Loucy (cell line): Measurements from ENCODE around the gene LNP1.

Source experiments
- H2AFZ ChIP-seq: fragments of 200-600 bp; sonication (generic); 2 replicates; pipeline ENCODE4 v1.6.0; 2016; ENCODE audit warnings: antibody characterized with exemption, mild to moderate bottlenecking, low read length, moderate library complexity
- H3F3A ChIP-seq: fragments of 200-600 bp; 2 replicates; pipeline ENCODE4 v1.6.0; 2016; ENCODE audit warnings: antibody characterized with exemption, low read depth, mild to moderate bottlenecking
- H3K27me3 ChIP-seq: fragments of 200-600 bp; sonication (generic); 2 replicates; pipeline ENCODE4 v1.6.1; 2014; ENCODE audit warnings: low read length, mild to moderate bottlenecking; ENCODE audit not compliant: insufficient read depth, poor library complexity, severe bottlenecking
- H3K36me3 ChIP-seq: fragments of 200-600 bp; sonication (generic); 2 replicates; pipeline ENCODE4 v1.6.1; 2016; ENCODE audit warnings: low read length; ENCODE audit not compliant: insufficient read depth
- H3K4me1 ChIP-seq: fragments of 200-600 bp; sonication (generic); 2 replicates; pipeline ENCODE4 v1.5.1; 2014; ENCODE audit warnings: low read length, mild to moderate bottlenecking; ENCODE audit not compliant: insufficient read depth, poor library complexity, severe bottlenecking
- H3K4me2 ChIP-seq: fragments of 200-600 bp; sonication (generic); 2 replicates; pipeline ENCODE4 v1.6.0; 2014; ENCODE audit warnings: antibody characterized with exemption, low read length, low read depth, mild to moderate bottlenecking; ENCODE audit not compliant: poor library complexity, severe bottlenecking
- H3K4me3 ChIP-seq: fragments of 200-600 bp; sonication (generic); 2 replicates; pipeline ENCODE4 v1.5.1; 2014; ENCODE audit warnings: low read length, mild to moderate bottlenecking, mixed read lengths; ENCODE audit not compliant: poor library complexity, severe bottlenecking
- H3K79me2 ChIP-seq: fragments of 200-600 bp; sonication (generic); 2 replicates; pipeline ENCODE4 v1.6.1; 2014; ENCODE audit warnings: low read length; ENCODE audit not compliant: insufficient read depth
- H3K9ac ChIP-seq: fragments of 200-600 bp; sonication (generic); 2 replicates; pipeline ENCODE4 v1.6.0; 2014; ENCODE audit warnings: mild to moderate bottlenecking, low read depth, low read length, moderate library complexity; ENCODE audit not compliant: poor library complexity, severe bottlenecking
- H3K9me2 ChIP-seq: fragments of 200-600 bp; sonication (generic); replicated peaks from 2 replicates; pipeline ENCODE4 v1.6.1; 2016; ENCODE audit warnings: low read depth, low read length, mixed read lengths
- H3K9me3 ChIP-seq: fragments of 200-600 bp; sonication (generic); 2 replicates; pipeline ENCODE4 v1.6.1; 2014; ENCODE audit warnings: mild to moderate bottlenecking, antibody characterized with exemption, low read length, low read depth; ENCODE audit not compliant: insufficient read depth
- H4K20me1 ChIP-seq: fragments of 200-600 bp; sonication (generic); 2 replicates; pipeline ENCODE4 v1.6.0; 2014; ENCODE audit warnings: antibody characterized with exemption, low read length, mild to moderate bottlenecking; ENCODE audit not compliant: insufficient read depth, poor library complexity, severe bottlenecking
- EZH2phosphoT487 ChIP-seq: fragments of 200-600 bp; IDR thresholded peaks from 2 replicates; pipeline ENCODE4 v1.6.1; 2018; ENCODE audit warnings: antibody characterized with exemption, mild to moderate bottlenecking, moderate library complexity, borderline replicate concordance
- TF ChIP-seq, protein P1 (sequence below): fragments of 200-600 bp; sonication (generic); conservative IDR thresholded peaks from 2 replicates; pipeline ENCODE4 v1.5.1; 2014; ENCODE audit warnings: mild to moderate bottlenecking, antibody characterized with exemption, low read length

The LNP1 gene

DNA sequence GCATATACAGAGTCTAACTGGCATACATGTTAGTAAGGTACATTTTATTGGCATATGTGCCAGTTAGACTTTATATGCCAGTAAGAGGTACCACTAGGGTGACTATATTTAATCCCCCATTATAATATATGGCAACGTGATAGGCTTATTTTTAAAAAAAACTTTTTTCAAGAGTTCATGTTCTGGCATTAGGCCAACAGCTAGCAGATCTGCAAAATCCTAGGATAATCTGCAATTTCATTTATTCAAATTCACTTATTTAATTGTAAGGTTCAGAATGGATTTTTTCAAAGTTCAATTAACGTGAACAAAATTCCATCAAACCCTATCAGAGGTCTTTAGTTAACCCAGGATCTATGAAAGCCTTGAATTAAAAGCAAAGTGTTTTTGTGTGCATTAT lies 34.9 kb upstream of the LNP1 start:
- no peaks in the 10 kb centered on the region for H3F3A ChIP-seq
- H3K79me2 ChIP-seq = no peaks in the 10 kb centered on the region
- no peaks in the 10 kb centered on the region for H4K20me1 ChIP-seq
- peaks cover 81% of the 10 kb centered on the region for H3K36me3 ChIP-seq
- H3K9me3 ChIP-seq = peaks cover 5% of the 10 kb centered on the region; the same call in 1 of the 2 replicates
- no peaks in the 10 kb centered on the region for H3K27me3 ChIP-seq
- no peak overlapping the region for H3K4me3 ChIP-seq
- H3K4me2 ChIP-seq = no peak overlapping the region
- H3K9ac ChIP-seq = no peak overlapping the region
- no peak overlapping the region for H2AFZ ChIP-seq
- H3K9me2 ChIP-seq = no peaks in the 10 kb centered on the region
- H3K4me1 ChIP-seq = no peaks in the 10 kb centered on the region
- TF ChIP-seq, protein P1, sequence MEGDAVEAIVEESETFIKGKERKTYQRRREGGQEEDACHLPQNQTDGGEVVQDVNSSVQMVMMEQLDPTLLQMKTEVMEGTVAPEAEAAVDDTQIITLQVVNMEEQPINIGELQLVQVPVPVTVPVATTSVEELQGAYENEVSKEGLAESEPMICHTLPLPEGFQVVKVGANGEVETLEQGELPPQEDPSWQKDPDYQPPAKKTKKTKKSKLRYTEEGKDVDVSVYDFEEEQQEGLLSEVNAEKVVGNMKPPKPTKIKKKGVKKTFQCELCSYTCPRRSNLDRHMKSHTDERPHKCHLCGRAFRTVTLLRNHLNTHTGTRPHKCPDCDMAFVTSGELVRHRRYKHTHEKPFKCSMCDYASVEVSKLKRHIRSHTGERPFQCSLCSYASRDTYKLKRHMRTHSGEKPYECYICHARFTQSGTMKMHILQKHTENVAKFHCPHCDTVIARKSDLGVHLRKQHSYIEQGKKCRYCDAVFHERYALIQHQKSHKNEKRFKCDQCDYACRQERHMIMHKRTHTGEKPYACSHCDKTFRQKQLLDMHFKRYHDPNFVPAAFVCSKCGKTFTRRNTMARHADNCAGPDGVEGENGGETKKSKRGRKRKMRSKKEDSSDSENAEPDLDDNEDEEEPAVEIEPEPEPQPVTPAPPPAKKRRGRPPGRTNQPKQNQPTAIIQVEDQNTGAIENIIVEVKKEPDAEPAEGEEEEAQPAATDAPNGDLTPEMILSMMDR = no peak
- TF ChIP-seq EZH2phosphoT487 = no peak

DNA sequence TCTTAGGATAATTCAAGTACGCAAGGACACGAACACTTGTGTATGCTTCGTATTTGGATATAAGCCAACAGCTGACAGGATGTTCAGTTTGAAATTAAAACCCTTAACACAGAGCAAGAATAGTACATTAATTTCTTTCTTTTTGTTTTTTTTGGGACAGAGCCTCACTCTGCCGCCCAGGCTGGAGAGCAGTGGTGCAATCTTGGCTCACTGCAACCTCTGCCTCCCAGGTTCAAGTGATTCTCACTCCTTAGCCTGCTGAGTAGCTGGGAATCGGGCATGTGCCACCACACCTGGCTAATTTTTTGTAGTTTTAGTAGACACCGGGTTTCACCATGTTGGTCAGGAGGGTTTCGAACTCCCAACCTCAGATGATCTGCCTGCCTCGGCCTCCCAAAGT lies 32.9 kb upstream of the LNP1 start:
- H4K20me1 ChIP-seq = no peaks in the 10 kb centered on the region
- H3K4me1 ChIP-seq = no peaks in the 10 kb centered on the region
- H3K4me3 ChIP-seq = no peak overlapping the region
- no peaks in the 10 kb centered on the region for H3F3A ChIP-seq
- no peaks in the 10 kb centered on the region for H3K9me2 ChIP-seq
- H2AFZ ChIP-seq = no peak overlapping the region
- no peak overlapping the region for H3K9ac ChIP-seq
- H3K9me3 ChIP-seq = no peaks in the 10 kb centered on the region
- H3K36me3 ChIP-seq = peaks cover 86% of the 10 kb centered on the region
- H3K27me3 ChIP-seq = no peaks in the 10 kb centered on the region
- no peak overlapping the region for H3K4me2 ChIP-seq
- H3K79me2 ChIP-seq = no peaks in the 10 kb centered on the region
- TF ChIP-seq, protein P1 = no peak
- TF ChIP-seq EZH2phosphoT487 = no peak

DNA sequence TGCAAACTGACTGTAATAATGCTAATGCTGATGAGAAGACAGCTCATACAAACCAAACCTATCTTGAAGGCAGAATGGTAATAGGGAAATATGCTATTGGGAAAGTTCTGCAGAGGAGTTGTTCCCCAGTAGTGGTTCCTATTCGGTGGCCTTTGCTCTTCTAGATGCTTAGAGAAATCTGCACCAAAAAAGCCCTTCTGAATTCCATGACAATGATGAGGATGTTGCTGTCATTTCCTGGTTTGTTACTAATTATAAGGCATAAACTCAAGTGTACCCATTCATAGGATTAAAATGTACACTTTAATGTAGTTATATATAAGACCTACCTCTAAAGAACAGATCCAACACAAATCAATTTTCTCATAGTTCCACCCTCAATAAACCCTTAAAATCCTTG lies 30.6 kb upstream of the LNP1 start:
- Histone ChIP-seq H3K27me3 (no peaks in the 10 kb centered on the region), H3K36me3 (peaks cover 84% of the 10 kb centered on the region), H3K79me2 (no peaks in the 10 kb centered on the region), H3F3A (no peaks in the 10 kb centered on the region), H3K4me2 (no peak overlapping the region), H4K20me1 (no peaks in the 10 kb centered on the region), H3K4me1 (no peaks in the 10 kb centered on the region), H3K9ac (no peak overlapping the region), H2AFZ (no peak overlapping the region), H3K9me2 (no peaks in the 10 kb centered on the region), H3K9me3 (no peaks in the 10 kb centered on the region), H3K4me3 (no peak overlapping the region)
- TF ChIP-seq, protein P1 = no peak
- no peak for TF ChIP-seq EZH2phosphoT487
